GM12873 (cell line): Measurements from ENCODE around the gene CDK6.

Source experiments
- CTCF ChIP-seq: IDR thresholded peaks from 2 replicates; pipeline ENCODE4 v1.5.1; 2012; ENCODE audit warnings: low read depth, mild to moderate bottlenecking, moderate library complexity, low read length, control low read depth; ENCODE audit not compliant: insufficient read depth; ENCODE audit errors: missing control alignments

Gene CDK6

GRCh38 chr7:92799446-92800211 is 36.7 kb downstream of the CDK6 start:
- no peak for TF ChIP-seq CTCF

- no peak for TF ChIP-seq CTCF
Observed at GRCh38 chr7:92798517-92799249, 37.7 kb downstream of the CDK6 start.

GRCh38 chr7:92797693-92798092 is 38.7 kb downstream of the CDK6 start:
- TF ChIP-seq CTCF, result no peak

GRCh38 chr7:92797284-92797683 is 39.1 kb downstream of the CDK6 start:
- TF ChIP-seq CTCF, result no peak

GRCh38 chr7:92794831-92795230 is 41.5 kb downstream of the CDK6 start:
- no peak for TF ChIP-seq CTCF

- TF ChIP-seq CTCF, result no peak
Observed at GRCh38 chr7:92794391-92794790, 42.0 kb downstream of the CDK6 start.

GRCh38 chr7:92793656-92794205 is 42.6 kb downstream of the CDK6 start:
- TF ChIP-seq CTCF, result no peak
